Common myeloid progenitor, CD34-positive (primary cell): Measurements from ENCODE around the gene HOXB8.

Experiments
- CTCF ChIA-PET: fragments of 350-600 bp; sonication (Branson Sonifier 250); formaldehyde crosslinking; loops from one replicate; lab custom pipeline; 2021; ENCODE audit warnings: antibody characterized with exemption; lab: Charles Lee
- POLR2A ChIA-PET: fragments of 350-600 bp; sonication (Branson Sonifier 250); formaldehyde crosslinking; loops from one replicate; lab custom pipeline; 2021; ENCODE audit warnings: antibody characterized with exemption; lab: Charles Lee
- DNase-seq, 3 donors: peaks; one replicate each; pipeline versions ENCODE4 v3.0.0 to v3.0.0-alpha.2; 2013
- H3K27ac ChIP-seq, 2 experiments: 1 replicate in 1 of 2; 2 replicates in 1 of 2; pipeline ENCODE4 v1.7.0; 2013; ENCODE audit warnings: inconsistent platforms in 2 of 2, low read length in 2 of 2, mild to moderate bottlenecking in 2 of 2, low read depth in 1 of 2, moderate library complexity in 1 of 2; ENCODE audit not compliant: severe bottlenecking in 2 of 2, insufficient read depth in 1 of 2, poor library complexity in 1 of 2
- H3K27me3 ChIP-seq, 5 experiments: replicated peaks in 2 of 5; 1 replicate in 3 of 5; 2 replicates in 2 of 5; pipeline versions ENCODE4 v1.6.1 to v1.7.0; 2013; ENCODE audit warnings: low read length in 4 of 5, mild to moderate bottlenecking in 2 of 5, moderate library complexity in 2 of 5, inconsistent platforms in 1 of 5; ENCODE audit not compliant: insufficient read depth in 5 of 5, control insufficient read depth in 4 of 5
- H3K36me3 ChIP-seq, 4 experiments: 1 replicate in 2 of 4; 2 replicates in 2 of 4; pipeline versions ENCODE4 v1.6.1 to v1.7.0; 2013; ENCODE audit warnings: low read length in 3 of 4, control low read depth in 1 of 4, mild to moderate bottlenecking in 1 of 4; ENCODE audit not compliant: control insufficient read depth in 4 of 4, insufficient read depth in 4 of 4
- H3K4me1 ChIP-seq, 4 experiments: 1 replicate in 3 of 4; 2 replicates in 1 of 4; pipeline versions ENCODE4 v1.6.1 to v1.7.1; 2013; ENCODE audit warnings: low read length in 3 of 4, mild to moderate bottlenecking in 3 of 4, control low read depth in 1 of 4, inconsistent platforms in 1 of 4, moderate library complexity in 1 of 4; ENCODE audit not compliant: control insufficient read depth in 4 of 4, insufficient read depth in 4 of 4; ENCODE audit errors: control extremely low read depth in 1 of 4
- H3K4me3 ChIP-seq, 7 experiments: 1 replicate in 4 of 7; 2 replicates in 3 of 7; pipeline versions ENCODE4 v1.5.1 to v1.7.0; 2013; ENCODE audit warnings: mild to moderate bottlenecking in 7 of 7, low read length in 6 of 7, moderate library complexity in 6 of 7, inconsistent platforms in 2 of 7, low read depth in 2 of 7, control low read depth in 1 of 7; ENCODE audit not compliant: insufficient read depth in 4 of 7, control insufficient read depth in 1 of 7; ENCODE audit errors: extremely low read depth in 1 of 7
- H3K9me3 ChIP-seq, 5 experiments: 1 replicate in 4 of 5; 2 replicates in 1 of 5; pipeline versions ENCODE4 v1.6.1 to v1.7.1; 2013; ENCODE audit warnings: low read length in 4 of 5, mild to moderate bottlenecking in 2 of 5, inconsistent platforms in 1 of 5, low read depth in 1 of 5, moderate library complexity in 1 of 5; ENCODE audit not compliant: control insufficient read depth in 4 of 5, insufficient read depth in 2 of 5; ENCODE audit errors: control extremely low read depth in 1 of 5
- WGBS: methylation state at CpG from one replicate; pipeline ENCODE4 v1.1.5; 2013; ENCODE audit not compliant: insufficient coverage; 5-methylcytosine and 5-hydroxymethylcytosine counted together

The HOXB8 gene

DNA sequence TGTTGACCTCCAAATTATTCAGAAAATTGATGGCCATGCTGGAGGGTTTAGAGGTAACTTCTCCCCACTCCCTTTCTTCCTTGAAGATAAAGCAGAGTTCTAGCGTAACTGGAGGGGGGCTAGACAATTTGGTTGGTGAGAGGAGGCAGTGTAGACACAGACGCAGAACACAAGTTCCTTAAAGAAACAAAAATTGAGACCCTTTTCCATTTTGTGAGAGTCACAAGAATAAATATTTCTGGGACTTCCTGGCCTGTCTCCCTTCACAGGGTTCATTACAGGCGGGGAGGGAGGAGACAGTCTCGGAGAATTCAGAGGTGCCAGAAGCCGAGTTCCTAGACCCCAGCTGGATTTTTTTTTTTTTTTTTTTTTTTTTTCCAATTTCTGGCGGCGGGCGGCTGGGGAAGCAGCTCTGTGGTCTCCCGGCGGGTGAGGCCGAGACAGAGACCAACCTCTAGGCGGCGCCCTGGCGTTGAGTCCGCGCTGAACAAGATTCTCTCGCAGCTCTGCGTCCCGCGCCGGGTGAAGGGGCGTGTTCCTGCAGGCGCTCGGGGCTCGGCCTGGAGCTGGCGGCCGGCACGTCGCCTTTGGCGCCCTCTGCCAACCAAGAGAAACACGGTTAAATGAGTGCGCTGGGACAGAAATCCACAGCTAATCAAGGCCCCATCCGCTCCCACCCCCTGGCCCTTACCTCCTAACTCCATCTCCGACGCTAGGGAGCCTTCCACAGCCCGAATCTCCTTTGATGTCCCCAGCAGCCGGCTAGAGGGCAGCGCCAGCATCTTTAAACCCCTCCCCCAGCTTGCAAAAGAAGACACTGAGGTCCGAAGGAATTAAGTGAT, 21.3 kb upstream of the HOXB8 start:
- Histone ChIP-seq H3K9me3 (no peaks in the 10 kb centered on the region), H3K36me3 (no peaks in the 10 kb centered on the region), H3K4me3 (peak overlapping the region in 2 of 7 experiments; percentile 8 to 42), H3K4me1 (peaks cover 0 to 14% (median 6%) of the 10 kb centered on the region in 4 experiments), H3K27me3 (peaks cover 6 to 97% (median 67%) of the 10 kb centered on the region in 5 experiments), H3K27ac (no peak overlapping the region)
- WGBS = 1% methylated on average over 26 of the region's 39 CpGs
- POLR2A ChIA-PET = interaction anchor here (0.9 kb wide), 1 partner anchor 10 kb away, joined by 3 read pairs; the partner anchor contains the start of gene HOXB9
- CTCF ChIA-PET = interaction anchor here (0.8 to 3.5 kb wide), 21 partner anchors 8 to 249 kb away, joined by 3 to 27 read pairs (median 4); partner anchors contain the start of genes HOXB8 and HOXB9
- DNase-seq = peak; percentile 91 to 92 (median 91)

DNA sequence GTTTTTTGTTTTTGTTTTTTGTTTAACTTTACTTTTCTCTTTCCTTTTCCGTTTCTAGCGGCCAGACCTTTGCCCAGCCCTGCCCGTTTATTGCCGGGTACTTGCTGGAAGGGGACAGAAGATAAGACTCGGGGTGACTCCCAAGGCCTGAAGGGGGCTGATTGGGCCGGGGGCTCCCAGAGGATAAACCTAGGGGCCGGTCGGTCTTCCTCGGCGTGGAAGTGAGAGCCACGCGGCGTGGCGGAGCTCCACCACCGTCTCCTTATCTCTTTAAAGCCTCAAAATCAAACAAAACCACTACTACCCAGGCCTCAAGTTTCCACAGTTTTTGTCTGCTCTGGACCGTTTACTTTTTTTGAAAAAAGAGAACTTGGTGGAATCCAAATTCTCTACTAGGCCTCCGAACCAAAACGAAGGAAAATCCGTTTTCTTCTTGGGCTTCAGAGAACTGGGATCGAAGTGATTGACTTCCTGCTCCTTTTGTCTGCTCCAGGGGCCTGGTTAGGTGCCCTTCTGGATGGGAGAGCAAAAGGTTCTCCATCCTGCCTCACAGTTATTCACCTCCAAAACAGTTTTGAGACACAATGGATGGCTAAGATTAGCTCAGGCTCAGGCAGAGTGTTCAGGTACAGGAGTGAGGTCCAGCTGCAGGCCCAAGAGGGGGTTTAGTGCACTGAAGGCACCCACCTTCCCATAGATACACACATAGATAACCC, 19.6 kb upstream of the HOXB8 start:
- Histone ChIP-seq H3K27ac (no peak overlapping the region), H3K36me3 (no peaks in the 10 kb centered on the region), H3K27me3 (peaks cover 13 to 97% (median 64%) of the 10 kb centered on the region in 5 experiments), H3K4me1 (peaks cover 0 to 14% (median 6%) of the 10 kb centered on the region in 4 experiments), H3K9me3 (no peaks in the 10 kb centered on the region), H3K4me3 (no peak overlapping the region)
- POLR2A ChIA-PET = no interaction called here
- 59% methylated on average over 8 of the region's 20 CpGs for WGBS
- CTCF ChIA-PET = interaction anchor here (2.5 to 3.5 kb wide), 3 partner anchors 9 to 20 kb away, joined by 8 to 27 read pairs (median 14); partner anchors contain the start of genes HOXB8 and HOXB9
- no peak for DNase-seq

DNA sequence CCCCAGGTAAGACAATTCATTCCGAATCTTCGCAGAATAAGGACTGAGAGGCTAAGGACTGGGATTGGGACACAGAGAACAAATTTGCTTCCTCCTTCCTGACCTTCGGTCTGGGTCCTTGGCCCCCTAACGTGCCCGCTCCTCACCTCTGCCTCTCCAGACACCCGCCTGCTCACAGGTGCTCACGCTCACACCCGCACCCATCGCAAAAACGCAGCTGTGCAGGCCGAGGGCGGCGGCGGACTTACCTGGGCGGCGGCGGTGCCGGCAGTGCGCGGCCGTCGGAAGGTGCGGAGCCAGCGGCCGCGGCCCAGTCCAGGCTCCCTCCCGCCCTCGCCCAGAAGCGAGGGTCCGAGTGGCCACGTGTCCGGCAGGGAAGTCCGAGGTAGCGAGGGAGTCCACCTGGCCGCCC, 18.2 kb upstream of the HOXB8 start:
- H3K27ac ChIP-seq = no peak overlapping the region
- ChIA-PET POLR2A (no interaction called here), CTCF (interaction anchor here (2.6 kb wide), 1 partner anchor 12 kb away, joined by 12 read pairs; no protein-coding TSS in a partner anchor)
- no peaks in the 10 kb centered on the region for H3K9me3 ChIP-seq
- no peak for DNase-seq
- H3K36me3 ChIP-seq = no peaks in the 10 kb centered on the region
- no peak overlapping the region for H3K4me3 ChIP-seq
- H3K27me3 ChIP-seq = peaks cover 22 to 97% (median 60%) of the 10 kb centered on the region in 5 experiments
- H3K4me1 ChIP-seq = peaks cover 0 to 14% (median 6%) of the 10 kb centered on the region in 4 experiments
- 61% methylated on average over 30 of the region's 35 CpGs for WGBS

DNA sequence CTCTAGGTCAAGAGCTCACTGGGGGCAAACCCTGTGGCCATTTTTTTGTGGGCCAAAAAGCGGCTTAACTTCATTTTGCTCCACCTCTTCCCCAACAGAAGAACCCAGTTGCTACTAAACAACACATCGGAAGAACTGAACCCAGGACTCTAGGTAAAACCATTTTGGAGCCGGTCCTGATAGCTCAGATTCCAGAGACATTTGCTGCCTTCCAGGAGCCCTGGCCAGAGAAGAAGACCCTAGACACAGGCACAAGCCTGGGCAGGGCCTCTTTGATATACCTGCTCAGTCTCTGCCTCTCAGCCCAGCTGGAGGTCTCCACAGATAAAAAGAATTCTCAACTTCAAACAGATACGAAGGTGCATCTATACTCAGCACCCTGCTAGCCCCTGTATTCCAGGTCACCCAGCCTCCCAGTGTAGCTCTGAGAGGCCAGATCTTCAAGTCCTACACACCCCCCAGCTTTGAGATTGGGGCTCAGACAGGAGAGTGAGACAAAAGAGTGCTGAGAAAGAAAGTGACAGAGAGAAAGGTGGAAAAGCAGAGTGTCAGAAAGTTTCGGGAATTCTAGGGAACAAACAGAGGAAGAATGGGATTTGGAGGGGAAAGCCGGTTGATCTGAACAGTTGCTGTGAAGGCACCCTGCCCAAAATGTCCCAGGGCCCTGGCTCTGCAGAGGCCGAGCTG, 17.6 kb upstream of the HOXB8 start:
- ChIA-PET CTCF (interaction anchor here (1.1 to 2.6 kb wide), 6 partner anchors 8 to 246 kb away, joined by 3 to 12 read pairs (median 4); no protein-coding TSS in a partner anchor), POLR2A (no interaction called here)
- no peak for DNase-seq
- Histone ChIP-seq H3K27me3 (peaks cover 21 to 97% (median 61%) of the 10 kb centered on the region in 5 experiments), H3K4me3 (no peak overlapping the region), H3K4me1 (peaks cover 0 to 14% (median 6%) of the 10 kb centered on the region in 4 experiments), H3K36me3 (no peaks in the 10 kb centered on the region), H3K9me3 (no peaks in the 10 kb centered on the region), H3K27ac (no peak overlapping the region)
- whole genome bisulfite sequencing = 95% methylated on average over 7 of the region's 7 CpGs

DNA sequence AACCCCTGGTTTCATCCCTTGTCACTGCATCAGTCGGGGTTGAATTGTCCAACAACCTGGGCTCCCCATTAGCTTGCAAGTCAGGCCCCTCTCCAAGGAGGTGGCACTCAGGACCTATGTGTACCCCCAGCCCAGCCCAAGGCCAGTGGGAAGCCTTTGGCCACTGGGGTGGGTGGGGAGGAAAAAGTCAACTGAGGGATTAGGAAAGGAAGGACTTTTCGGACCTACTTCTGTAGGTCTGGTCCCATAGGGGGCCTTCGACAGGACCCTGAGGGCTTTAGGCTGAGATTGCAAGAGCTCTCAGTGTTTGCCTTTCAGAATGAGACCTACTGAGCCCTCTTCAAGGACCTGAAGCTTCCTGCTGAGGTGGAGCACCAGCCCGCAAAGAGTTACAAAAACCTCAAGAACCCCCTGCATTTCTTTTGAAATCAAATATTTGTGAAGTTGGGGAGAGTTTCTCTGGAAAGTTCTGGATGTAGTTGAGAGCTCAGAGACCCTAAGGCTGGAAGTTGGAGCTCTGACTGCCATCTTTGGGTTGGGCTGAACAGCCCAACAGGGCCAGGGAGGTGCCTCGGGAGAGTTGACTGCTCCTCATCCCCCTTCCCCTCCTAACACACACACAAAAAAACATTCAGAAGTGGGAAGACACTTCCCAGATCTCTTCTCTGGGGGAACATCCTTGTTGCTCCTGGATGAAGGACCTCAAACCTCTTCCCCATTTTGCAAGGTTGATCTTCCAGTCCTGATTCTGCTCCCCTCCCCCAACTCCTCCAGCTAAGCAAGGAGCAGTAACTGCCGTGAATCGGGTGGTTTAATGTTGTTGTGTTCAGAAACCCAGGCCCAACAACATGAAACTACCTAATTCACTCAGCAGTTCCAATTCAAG, 16.8 kb upstream of the HOXB8 start:
- no peak overlapping the region for H3K4me3 ChIP-seq
- H3K27ac ChIP-seq = peak overlapping the region in 1 of 2 experiments; percentile 76
- CTCF ChIA-PET = interaction anchor here (1.1 to 2.6 kb wide), 7 partner anchors 8 to 247 kb away, joined by 3 to 12 read pairs (median 3); no protein-coding TSS in a partner anchor
- H3K36me3 ChIP-seq = no peaks in the 10 kb centered on the region
- peaks cover 21 to 97% (median 64%) of the 10 kb centered on the region in 5 experiments for H3K27me3 ChIP-seq
- no peak for DNase-seq
- POLR2A ChIA-PET = no interaction called here
- H3K9me3 ChIP-seq = no peaks in the 10 kb centered on the region
- H3K4me1 ChIP-seq = peaks cover 0 to 15% (median 8%) of the 10 kb centered on the region in 4 experiments
- WGBS = 93% methylated on average over 3 of the region's 7 CpGs
